Mononuclear cell (primary cell): Measurements from ENCODE around the gene MICB. TPM values are rescaled to one million over a fixed set of nuclear protein-coding genes. Genes with fewer than 3 reads are reported as not detected.
"Not testable (repeated sequence)": the region's sequence is repeated elsewhere in the genome, so short reads cannot be mapped to it uniquely, and the experiment has no call there.

Experiments used
- H3K27me3 ChIP-seq: 2 replicates; pipeline ENCODE4 v1.6.0; 2011; ENCODE audit warnings: low read length, control low read depth; ENCODE audit not compliant: insufficient read depth
- H3K4me1 ChIP-seq: 2 replicates; pipeline ENCODE4 v1.5.1; 2011; ENCODE audit warnings: mild to moderate bottlenecking, low read length, control low read depth; ENCODE audit not compliant: insufficient read depth
- H3K4me3 ChIP-seq: 2 replicates; pipeline ENCODE4 v1.5.1; 2011; ENCODE audit warnings: mild to moderate bottlenecking, low read length, moderate library complexity
- H3K9me3 ChIP-seq: 2 replicates; pipeline ENCODE4 v1.5.1; 2011; ENCODE audit warnings: low read depth, mild to moderate bottlenecking, control low read depth, low read length
- total RNA-seq: library from RNA; depleted of rRNA; stranded (reverse); fragments of >200 nt; gene quantifications from one replicate; pipeline ENCODE4 v1.2.3, GENCODE V29; 2012

The MICB gene
- total RNA-seq, 1 donor: 29.2 TPM

DNA sequence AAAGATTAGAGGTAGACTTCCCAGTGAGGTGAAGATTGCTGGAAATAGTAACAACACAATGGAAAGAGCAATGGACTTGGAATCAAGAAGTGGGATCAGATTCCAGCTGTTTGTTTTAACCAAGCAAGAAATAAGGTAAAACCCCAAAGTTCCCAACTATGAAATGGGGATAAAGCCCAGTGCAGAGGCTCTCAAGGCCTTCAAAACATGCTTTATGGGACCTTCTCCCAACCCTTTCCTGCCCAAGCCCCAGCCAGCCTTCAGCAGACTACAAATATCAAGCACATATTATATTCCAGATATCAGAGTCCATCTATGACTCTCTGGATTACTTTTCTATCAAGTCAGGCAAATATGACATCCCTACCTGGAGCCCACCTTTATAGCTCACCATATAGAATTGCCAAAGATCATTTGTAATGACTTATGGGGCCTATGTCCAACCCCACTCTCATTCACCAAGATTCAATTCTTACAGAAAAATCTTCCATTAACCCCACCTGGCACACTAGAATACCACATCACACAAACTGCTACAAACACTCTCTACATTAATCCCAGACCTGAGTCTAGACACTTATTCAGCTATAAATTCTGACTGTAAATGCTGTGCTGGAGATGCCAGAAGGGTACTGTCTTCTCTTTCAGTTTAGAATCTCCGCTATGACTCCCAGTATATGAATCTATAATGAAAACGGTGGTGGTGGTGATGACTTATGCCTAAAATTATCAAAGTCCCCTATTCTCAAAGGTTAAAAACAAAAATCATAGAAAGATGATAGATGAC is 37.8 kb downstream of the MICB start:
- Histone ChIP-seq H3K4me3 (no peak overlapping the region), H3K9me3 (no peaks in the 10 kb centered on the region), H3K27me3 (no peaks in the 10 kb centered on the region), H3K4me1 (peaks cover 28% of the 10 kb centered on the region)

DNA sequence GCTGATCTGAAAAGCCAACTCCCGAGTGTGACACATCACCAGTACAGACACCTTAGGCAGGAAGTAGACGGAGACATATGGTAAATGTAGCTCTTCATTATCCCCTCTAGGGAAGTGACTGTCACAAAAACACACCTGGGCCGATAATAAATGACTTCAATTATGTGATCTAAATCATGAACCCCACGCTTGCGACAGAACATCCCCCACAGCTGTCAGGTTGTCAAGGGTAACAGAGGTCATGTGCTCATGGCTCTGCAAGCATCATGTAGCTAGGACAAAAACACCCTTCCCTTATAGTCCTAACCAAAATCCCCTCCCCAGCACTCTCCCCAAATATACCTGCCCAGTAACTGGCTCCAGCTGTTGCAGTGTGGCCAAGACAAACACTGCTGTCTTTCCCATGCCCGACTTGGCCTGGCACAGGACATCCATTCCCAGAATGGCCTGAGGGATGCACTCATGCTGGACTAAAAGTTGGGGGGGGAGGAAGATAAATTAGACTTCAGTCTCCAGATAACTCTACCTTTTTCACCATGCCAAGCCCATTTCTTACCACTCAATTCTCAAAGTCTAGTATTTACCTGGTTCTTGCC is 41.0 kb downstream of the MICB start:
- Histone ChIP-seq H3K4me1 (peaks cover 41% of the 10 kb centered on the region), H3K9me3 (no peaks in the 10 kb centered on the region), H3K27me3 (no peaks in the 10 kb centered on the region), H3K4me3 (no peak overlapping the region)

DNA sequence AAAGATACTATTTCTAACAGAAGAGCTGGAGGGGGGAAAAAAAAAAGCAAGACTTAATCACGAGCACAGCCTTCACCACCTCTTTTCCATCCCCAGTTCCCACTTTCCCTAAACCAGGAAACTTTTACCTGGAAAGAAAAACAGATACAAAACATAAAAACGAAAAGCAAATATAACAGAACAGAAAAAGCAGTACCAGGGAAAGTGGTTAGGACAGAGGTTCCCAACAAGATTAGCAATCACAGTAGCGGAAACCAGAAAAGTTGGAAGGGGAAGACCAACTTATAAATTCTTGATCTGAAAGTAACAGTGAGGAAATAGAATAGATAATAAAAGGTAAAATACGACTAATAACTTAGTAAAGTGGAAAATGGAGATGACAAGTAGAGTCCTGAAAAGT is 42.7 kb downstream of the MICB start:
- Histone ChIP-seq H3K4me3 (peak overlapping the region; percentile 75), H3K4me1 (peaks cover 41% of the 10 kb centered on the region), H3K27me3 (no peaks in the 10 kb centered on the region), H3K9me3 (no peaks in the 10 kb centered on the region)

DNA sequence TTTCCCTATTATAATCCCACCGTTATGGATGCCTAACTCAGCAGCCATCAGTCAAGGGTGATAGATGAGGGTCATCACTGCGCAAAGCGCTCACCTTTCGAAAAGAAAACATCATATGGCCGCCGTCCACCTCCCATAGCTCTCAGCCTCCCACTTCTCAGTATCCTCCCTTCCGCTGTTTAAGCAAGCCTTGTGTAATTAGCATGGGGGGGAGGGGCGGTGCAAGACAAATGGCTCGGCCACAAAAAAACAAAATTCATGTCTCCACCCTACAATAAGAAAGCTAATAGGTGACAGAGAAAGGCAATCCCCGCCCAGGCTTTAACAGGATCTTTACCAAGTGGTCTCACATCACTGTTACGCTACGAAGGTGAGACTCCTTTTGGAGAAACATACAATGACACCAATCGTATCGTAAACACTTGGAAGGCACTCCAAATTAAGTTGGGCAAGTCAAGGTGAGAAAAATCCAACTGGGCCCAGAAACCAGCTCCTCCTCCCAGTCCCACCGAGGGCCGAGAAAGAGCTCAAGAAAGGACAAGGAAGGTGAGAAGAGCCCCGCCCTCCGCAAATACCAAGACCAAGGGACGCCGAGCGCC is 43.2 kb downstream of the MICB start:
- H3K4me1 ChIP-seq: peaks cover 41% of the 10 kb centered on the region
- H3K27me3 ChIP-seq: no peaks in the 10 kb centered on the region
- peak overlapping the region; percentile 75 for H3K4me3 ChIP-seq
- H3K9me3 ChIP-seq: no peaks in the 10 kb centered on the region

DNA sequence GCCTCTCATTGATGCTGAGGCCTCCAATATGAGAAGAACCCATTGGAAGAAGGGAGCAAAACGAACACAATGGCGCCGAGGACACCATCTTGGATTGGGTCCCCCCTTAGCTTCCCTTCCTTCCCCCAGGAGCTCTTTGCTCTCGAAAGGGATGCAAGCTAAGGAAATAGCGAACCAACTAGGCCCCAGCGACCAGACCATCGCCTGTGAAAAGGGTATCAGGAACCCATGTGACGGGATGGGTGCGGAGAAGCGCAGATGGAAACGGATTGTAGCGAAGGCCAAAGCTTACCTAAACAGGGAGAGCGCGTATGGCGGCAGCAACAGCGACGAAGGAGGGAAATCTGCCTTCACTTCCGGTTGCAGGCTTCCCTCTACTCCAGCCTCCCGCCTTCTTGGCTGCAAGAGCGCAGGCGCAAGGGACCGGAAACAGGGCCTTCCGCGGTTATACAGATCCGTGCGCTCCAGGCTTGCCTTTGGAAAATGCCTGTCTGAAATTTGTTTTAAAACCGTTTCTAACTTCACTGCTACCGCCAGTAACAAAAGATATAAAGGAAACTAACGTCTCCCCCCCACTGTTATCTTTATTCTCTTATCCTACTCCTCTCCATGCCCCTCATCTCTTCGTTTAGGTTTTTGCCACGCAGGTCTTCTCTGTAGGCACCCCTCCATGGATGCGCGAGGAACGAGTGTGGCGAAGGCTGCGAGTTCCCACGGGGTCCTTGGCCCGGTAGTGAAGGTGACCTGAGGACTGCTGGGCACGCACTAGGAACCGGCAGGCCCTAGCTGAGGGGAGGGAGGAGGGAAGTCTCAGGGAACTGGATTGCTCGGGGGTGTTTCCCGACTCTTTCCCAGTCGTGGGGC is 43.9 kb downstream of the MICB start, which contains the start of gene DDX39B:
Gene DDX39B (minus strand): TSS at position 346 of the 864 bp plus-strand sequence. CDS start 1,471 bp downstream, outside the sequence.
- peak within 1 kb of the TSS; percentile 75 for H3K4me3 ChIP-seq
- H3K27me3 ChIP-seq: no peaks in the 10 kb centered on the region
- peaks cover 48% of the 10 kb centered on the region for H3K4me1 ChIP-seq
- no peaks in the 10 kb centered on the region for H3K9me3 ChIP-seq

DNA sequence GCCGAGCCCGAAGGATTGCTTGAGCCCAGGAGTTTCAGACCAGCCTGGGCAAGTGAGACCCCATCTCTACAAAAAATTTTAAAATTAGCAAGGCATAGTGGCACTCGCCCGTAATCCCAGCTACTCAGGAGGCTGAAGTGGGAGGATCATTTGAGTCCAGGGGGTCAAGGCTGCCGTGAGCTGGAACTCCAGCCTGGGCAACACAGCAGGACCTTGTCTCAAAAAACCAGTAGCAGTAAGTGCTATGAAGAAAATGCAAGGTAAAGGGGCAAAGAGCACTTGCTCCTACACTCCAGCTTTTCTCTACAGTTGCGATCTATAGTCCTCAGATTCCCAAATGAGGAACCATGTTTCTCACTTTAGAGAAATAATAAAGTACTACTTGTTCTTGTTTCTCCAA is 45.7 kb downstream of the MICB start:
- H3K9me3 ChIP-seq: no peaks in the 10 kb centered on the region
- no peaks in the 10 kb centered on the region for H3K27me3 ChIP-seq
- H3K4me3 ChIP-seq: no peak overlapping the region
- H3K4me1 ChIP-seq: peaks cover 59% of the 10 kb centered on the region

DNA sequence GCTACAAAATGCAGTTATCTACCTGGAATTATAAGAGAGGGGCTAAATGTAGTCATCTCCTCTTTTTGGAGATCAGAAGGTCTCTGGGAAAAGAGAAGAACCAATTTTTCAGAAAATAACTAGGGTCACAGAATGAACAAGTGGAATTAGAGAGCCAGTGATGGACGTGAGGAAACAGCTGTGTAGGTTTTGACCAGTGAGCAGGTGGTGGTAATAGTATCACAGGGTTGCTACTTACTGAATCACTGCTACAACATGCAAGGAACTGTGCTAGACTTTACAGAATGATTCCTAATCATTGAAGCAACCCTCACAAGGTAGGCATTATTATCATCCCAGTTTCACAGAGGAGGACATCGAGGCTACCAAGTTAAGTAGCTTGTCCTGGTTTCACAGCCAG is 46.7 kb downstream of the MICB start:
- Histone ChIP-seq H3K4me3 (no peak overlapping the region), H3K9me3 (no peaks in the 10 kb centered on the region), H3K27me3 (no peaks in the 10 kb centered on the region), H3K4me1 (peaks cover 51% of the 10 kb centered on the region)

DNA sequence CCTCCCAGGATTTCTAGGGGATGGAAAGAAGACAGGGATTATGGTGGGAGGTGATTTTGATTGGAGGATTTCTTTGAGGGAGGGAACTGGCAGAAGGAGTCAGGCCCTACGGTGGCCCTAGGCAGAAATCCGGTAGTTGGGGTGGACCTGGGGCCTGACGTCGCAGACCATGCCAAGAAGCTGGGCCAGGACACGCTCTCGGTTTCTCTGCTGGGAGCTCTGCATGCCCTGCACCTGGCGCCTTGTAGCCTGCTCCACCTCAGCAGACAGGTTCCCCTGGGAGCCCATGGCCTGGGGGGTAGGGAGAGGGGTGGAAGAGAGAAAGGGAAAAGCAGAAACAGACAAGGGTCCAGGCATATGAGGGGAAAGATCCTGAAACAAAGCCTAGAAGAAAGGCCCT is 47.3 kb downstream of the MICB start:
- H3K27me3 ChIP-seq: no peaks in the 10 kb centered on the region
- H3K4me3 ChIP-seq: no peak overlapping the region
- H3K9me3 ChIP-seq: no peaks in the 10 kb centered on the region

DNA sequence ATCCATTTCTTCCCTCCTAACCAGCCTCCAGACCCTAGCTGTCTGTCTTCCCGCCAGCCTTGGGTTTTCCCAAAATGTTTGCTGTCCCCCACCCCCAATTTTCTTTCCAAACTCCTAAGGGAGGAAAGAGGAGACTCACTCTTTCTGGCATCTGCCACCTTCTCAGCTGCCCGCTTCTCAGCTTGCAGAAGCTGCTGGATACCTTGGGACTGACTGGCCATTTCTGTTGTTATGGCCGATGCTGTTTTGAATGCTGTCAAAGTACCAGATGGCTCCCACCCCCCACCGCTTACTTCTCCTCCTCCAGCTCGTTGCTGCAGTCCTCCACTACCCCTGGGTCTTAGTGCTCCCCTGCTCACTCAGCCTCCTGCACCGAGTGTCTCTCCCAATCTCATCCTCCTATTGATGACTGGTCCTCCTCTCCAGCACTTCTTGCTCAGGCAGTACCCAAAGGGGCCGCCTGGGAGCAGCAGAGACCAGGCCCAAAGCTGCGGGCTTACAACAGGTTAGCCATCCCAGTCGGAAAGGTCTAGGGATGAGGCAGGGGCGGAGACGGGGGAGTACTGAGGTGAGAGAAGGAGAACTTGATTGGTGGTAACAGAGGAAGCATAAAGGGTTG is 48.5 kb downstream of the MICB start, which contains the start of gene ATP6V1G2:
Gene ATP6V1G2 (minus strand): TSS at position 270 of the 619 bp plus-strand sequence. CDS start 49 bp downstream, at position 221.
- Histone ChIP-seq H3K4me3 (peak within 1 kb of the TSS; percentile 36), H3K9me3 (no peaks in the 10 kb centered on the region), H3K4me1 (peaks cover 48% of the 10 kb centered on the region), H3K27me3 (no peaks in the 10 kb centered on the region)

More for the DNA sequence above, 47.3 kb downstream of the MICB start:
- peaks cover 45% of the 10 kb centered on the region for H3K4me1 ChIP-seq

DNA sequence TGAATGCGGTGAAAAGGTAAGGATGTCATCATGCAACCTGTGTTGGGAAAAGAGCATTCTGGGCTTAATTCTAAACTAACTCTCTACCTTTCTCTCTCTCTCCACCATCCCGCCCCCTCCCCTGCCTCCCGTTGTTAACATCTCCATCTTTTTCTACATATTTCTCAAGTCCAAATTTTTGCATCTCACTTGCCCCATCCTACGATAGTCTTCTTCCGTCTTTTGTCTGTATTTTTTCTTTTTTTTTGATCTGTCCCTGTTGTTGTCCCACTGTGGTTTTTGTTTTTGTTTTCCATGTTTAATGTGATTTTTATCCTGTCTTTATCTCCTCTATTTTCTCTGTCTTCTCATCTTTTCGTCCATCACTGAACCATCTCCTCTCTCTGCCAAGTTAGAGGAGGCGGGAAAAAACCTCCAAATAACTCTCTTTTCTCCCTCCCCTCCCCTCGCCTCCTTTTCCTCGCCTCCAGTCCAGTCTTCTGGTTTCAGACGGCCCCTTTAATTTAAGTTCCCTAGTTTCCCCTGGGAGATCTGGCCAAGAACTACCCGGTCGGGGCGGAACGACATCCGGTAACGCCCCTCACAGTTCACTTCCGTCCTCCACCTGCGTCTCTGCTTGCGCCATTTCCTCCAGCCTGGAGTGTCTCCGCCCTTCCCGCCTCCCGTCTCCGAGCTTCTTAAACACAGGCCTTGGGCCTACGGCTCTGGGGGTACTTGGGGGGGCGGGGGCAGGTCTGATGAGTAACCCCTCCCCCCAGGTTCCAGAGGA is 49.2 kb downstream of the MICB start, which contains the start of gene NFKBIL1:
Gene NFKBIL1 (plus strand): TSS at position 651 of the 769 bp plus-strand sequence. CDS start 87 bp downstream, at position 738.
- Histone ChIP-seq H3K9me3 (no peaks in the 10 kb centered on the region), H3K4me3 (peak within 1 kb of the TSS; percentile 36), H3K4me1 (peaks cover 55% of the 10 kb centered on the region), H3K27me3 (no peaks in the 10 kb centered on the region)

DNA sequence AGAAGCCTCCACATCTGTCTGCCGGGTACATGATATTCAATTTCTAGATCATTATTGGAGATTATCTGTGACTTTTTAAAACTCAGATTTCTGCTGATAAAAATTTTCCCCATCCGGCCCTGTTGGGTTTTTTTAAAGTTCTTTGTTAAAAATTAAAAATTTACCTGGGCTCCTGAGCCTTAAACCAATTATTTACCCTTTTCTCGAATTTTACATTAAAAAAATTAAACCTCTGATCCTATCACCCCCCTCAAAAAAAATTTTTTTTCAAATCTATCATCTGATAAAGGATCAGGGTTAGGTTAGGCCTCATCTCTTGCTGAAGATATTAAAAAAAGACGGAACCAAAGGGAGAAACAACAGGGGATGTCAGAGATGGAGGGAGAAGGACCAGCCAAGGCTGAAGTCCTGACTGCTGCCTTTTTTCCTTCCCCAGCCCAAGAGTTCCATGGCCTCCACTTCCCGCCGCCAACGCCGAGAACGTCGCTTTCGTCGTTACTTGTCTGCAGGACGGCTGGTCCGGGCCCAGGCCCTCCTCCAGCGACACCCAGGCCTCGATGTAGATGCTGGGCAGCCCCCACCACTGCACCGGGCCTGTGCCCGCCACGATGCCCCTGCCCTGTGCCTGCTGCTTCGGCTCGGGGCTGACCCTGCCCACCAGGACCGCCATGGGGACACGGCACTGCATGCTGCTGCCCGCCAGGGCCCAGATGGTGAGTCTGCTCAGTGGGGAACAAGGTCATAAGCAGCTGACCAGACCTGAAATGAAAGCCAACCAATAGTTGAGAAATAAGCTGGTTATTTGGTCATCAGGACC is 50.0 kb downstream of the MICB start:
- H3K4me1 ChIP-seq: peaks cover 54% of the 10 kb centered on the region

DNA sequence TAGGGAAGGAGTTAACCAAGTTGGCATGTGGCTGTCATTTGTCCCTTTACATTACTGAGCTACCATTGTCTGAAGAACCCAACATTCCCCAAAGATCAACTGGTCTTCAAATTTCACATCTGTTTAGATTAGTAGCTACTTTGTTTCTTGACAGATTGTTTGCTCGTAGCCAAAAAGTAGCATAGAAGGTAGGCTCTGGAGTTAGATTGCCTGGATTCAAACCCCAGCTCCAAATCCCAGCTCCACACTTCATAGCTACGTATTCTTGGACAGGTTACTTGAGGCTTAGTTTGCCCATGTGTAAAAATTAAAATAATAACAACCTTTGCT is 50.6 kb downstream of the MICB start:
- H3K27me3 ChIP-seq: no peaks in the 10 kb centered on the region
- peaks cover 56% of the 10 kb centered on the region for H3K4me1 ChIP-seq
- H3K4me3 ChIP-seq: no peak overlapping the region
- H3K9me3 ChIP-seq: no peaks in the 10 kb centered on the region

More for the DNA sequence above, 50.0 kb downstream of the MICB start:
- Histone ChIP-seq H3K9me3 (no peaks in the 10 kb centered on the region), H3K4me3 (peak overlapping the region; percentile 36), H3K27me3 (no peaks in the 10 kb centered on the region)

DNA sequence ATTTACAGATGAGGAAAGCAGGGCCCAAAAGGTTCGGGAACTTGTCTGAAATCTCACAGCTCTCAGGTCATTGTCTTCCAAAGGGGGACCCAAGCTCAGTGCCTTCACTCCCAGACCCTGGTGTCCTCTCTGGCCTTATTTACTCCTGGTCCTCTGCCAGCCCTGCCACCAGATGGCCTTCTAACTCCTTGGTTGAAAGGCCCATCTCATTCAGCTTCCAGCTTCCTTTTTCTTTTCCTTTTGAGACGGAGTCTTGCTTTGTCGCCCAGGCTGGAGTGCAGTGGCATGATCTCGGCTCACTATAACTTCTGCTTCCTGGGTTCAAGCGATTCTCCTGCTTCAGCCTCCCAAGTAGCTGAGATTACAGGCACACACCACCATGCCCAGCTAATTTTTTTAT is 53.4 kb downstream of the MICB start:
- H3K9me3 ChIP-seq, H3K4me3 ChIP-seq, H3K27me3 ChIP-seq: not testable (repeated sequence)
- peaks cover 65% of the 10 kb centered on the region for H3K4me1 ChIP-seq
